A549 (cell line): Measurements from ENCODE around the gene ARAP1.

Experiments used
- BHLHE40 ChIP-seq: IDR thresholded peaks from 2 replicates; pipeline ENCODE4 v1.6.1; 2012; ENCODE audit warnings: low read depth, low read length, inconsistent platforms
- TF ChIP-seq, protein P1 (sequence below): fragments of >200 bp; sonication (Bioruptor Twin); formaldehyde crosslinking; IDR thresholded peaks from 3 replicates; pipeline ENCODE4 v1.5.1; 2016

GRCh38 chr11:72742513-72743320 lies 9.5 kb downstream of the ARAP1 start:
- no peak for TF ChIP-seq BHLHE40
- TF ChIP-seq, protein P1, sequence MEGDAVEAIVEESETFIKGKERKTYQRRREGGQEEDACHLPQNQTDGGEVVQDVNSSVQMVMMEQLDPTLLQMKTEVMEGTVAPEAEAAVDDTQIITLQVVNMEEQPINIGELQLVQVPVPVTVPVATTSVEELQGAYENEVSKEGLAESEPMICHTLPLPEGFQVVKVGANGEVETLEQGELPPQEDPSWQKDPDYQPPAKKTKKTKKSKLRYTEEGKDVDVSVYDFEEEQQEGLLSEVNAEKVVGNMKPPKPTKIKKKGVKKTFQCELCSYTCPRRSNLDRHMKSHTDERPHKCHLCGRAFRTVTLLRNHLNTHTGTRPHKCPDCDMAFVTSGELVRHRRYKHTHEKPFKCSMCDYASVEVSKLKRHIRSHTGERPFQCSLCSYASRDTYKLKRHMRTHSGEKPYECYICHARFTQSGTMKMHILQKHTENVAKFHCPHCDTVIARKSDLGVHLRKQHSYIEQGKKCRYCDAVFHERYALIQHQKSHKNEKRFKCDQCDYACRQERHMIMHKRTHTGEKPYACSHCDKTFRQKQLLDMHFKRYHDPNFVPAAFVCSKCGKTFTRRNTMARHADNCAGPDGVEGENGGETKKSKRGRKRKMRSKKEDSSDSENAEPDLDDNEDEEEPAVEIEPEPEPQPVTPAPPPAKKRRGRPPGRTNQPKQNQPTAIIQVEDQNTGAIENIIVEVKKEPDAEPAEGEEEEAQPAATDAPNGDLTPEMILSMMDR: no peak
